Head of caudate nucleus (tissue), 42 donors: Measurements from ENCODE around the gene TMOD2.

Experiments used
- DNase-seq, 42 donors: peaks; one replicate each; pipeline versions ENCODE4 v3.0.0 to v3.0.0-alpha.2; 2020 to 2021; ENCODE audit warnings: mixed read lengths in 7 of 42
- intact Hi-C: fragments of 100-400 bp; cut with DNase I; formaldehyde crosslinking; loops from one replicate; pipeline ENCODE4 v1.15.0; 2022

The TMOD2 gene

DNA sequence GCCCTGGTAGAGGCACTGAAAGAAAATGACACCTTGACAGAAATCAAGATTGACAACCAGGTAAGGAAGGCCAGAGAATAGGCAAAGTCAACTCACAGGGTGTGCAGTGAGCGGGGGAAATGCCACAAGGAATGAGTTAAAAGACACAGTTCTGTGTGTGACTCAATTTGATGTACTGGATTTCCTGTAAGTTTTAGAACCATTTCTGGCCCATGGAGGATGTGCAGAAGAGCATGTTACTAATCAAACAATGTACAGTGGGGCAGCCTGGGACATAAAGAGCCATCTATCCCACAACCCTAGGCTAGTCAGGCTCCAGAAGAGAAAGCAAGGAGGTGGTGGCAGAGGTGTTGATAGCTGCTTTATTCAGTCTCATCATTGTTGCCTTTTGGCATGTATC, 46.9 kb downstream of the TMOD2 start:
- no peak for DNase-seq
- intact Hi-C loops = no loop called here

DNA sequence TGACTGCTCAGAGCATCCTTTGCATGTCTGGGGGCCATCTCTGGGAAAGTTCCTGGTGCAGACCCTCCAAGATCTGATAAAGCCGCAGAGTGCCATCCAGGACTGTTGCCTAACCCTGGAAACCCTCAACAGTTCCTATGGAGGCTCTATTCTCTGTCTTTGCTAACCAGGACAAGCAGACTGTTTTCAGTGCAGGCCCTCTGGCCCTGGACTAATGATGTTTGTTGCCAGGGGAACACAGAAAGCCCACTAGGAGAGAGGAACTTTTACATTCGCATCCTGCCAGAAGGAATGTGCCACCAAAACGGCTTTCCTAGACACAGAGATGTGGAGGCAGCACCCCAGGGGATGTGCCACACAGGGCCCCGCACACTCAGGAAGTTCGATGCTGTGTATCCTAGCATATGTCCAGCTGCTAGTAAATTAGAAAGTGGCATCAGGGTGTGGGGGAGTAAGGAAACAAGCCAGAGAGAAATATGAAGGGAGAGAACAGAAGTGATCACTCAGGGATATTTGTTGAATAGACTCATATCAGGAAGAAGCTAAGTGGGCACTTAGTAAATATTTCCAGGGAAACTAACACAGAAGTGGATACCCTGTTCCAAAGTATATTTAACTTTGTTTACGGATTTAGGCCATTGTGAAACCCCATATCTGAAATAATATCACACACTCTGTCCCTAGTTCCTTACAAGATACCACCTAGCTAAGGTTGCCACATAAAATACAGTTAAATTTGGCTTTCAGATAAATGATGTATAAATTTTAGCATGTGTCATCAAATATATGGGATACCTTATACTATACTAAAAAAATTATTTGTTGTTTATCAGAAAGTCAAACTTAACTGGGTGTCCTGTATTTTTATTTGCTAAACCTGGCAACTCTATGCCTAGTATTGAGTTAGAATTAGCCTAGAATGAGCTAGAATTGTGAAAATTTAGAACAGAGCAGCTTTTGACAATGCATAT, 48.2 kb downstream of the TMOD2 start:
- intact Hi-C loops = no loop called here

DNA sequence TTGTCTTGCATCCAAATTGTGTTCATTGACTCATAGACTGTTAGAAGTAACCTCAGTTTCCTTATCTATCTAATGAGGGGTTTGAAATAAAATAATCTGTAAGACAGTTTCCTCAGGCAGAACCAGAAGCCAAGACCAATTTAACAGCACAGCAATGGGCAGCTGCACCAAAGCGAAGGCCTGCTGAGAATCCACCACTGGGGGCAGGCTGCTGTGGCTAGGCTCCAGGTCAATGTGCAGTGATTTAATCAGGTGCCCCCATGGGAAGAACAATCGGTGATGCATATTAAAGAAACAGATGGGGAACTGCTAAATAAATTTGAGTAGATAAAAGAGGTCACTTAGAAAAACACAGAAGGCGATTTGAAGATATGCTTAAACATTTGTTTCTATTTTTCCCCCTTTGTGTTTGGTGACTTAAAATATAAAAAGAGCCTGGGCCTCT, 50.0 kb downstream of the TMOD2 start:
- intact Hi-C loops = no loop called here
- peak in 27 of 42 donors; percentile 16 to 71 (median 36) for DNase-seq

More for the DNA sequence above, 48.2 kb downstream of the TMOD2 start:
- DNase-seq = peak in 5 of 42 donors; percentile 6 to 26 (median 18)

DNA sequence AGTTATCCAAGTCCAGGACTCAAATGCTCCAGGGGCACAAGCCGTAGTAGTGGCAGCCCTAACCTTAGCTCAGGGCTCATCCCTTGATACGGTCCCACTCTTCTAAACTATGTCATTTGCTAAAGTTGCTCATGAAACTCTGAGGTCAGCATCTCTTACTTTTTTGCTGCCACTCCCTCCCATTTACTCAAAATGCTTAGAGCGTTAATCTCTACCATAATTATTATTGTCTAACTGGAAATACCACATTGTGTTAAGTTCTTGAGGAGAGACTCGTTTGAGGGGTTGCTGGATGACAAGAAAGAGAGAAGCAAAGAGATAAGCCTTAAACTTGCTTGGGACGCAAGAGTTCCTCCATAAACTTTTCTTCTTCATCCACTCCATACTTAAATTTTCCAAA, 51.2 kb downstream of the TMOD2 start:
- intact Hi-C loops = no loop called here
- no peak for DNase-seq

GRCh38 chr15:51803965-51804364, 52.6 kb downstream of the TMOD2 start:
- no peak for DNase-seq
- intact Hi-C loops = no loop called here

GRCh38 chr15:51806123-51806522, 54.7 kb downstream of the TMOD2 start:
- intact Hi-C loops = no loop called here

GRCh38 chr15:51809457-51809856, 58.1 kb downstream of the TMOD2 start:
- intact Hi-C loops = no loop called here
- no peak for DNase-seq

More at GRCh38 chr15:51806123-51806522, 54.7 kb downstream of the TMOD2 start:
- no peak for DNase-seq

DNA sequence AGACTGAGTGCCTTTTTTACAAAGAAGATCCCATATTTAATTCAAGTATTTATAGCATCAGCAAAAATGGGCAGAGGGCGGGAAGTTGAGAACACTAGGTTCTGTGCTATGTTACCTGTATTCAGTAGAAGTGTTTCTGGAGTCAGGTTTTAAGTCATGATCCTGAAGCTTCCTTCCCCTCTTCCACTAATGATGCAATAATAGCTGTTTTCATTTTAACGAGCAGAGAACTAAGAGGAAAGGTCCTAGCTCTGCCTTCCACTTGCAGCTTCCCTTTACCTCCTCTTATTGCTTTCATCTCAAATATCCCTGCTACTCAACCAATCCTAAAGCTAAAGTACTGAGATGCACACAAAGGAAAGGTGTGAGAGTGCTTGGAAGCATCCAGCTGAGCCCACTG, 61.2 kb downstream of the TMOD2 start:
- intact Hi-C loops = no loop called here

GRCh38 chr15:51814606-51815005, 63.2 kb downstream of the TMOD2 start:
- DNase-seq = no peak

More for the DNA sequence above, 61.2 kb downstream of the TMOD2 start:
- no peak for DNase-seq

DNA sequence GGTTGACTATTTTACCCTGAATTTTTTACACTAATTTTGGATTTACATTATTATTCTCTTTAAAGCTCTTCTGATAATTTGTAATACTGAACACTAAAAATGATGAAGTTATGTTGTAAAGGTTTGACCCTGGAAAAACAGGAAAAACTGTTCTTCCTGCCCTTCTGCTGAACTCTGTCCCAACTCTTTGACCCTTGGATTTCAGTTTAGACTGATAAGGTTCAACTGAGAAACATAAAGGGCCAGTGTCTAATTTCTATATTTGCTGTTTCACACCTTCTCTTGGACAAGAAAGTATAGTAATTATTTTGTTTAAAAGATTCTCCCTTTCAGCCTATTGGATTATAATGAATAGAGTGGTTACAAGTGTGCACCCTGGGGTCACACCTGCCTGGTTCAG, 65.2 kb downstream of the TMOD2 start:
- DNase-seq = no peak
- intact Hi-C loops = no loop called here

More at GRCh38 chr15:51814606-51815005, 63.2 kb downstream of the TMOD2 start:
- intact Hi-C loops = no loop called here

DNA sequence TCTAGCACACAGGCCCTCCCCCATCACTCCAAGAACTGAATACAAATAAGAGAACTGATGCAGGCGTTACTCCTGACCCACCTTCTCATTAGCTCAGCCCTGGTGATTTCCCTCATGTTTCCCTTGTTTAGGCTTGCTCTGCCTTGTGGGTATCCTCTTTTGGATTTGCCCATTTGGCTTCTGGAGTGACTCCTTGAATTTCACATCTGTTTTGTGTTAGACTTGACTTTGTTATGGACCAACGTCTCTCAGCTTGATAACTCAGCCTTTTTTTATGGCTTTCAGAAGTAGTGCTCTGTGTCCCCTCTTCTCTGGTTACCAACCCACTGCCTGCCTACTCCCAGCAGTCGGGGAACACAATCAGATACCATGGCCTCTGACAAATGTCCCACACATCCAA, 66.8 kb downstream of the TMOD2 start:
- no peak for DNase-seq
- intact Hi-C loops = no loop called here

GRCh38 chr15:51825698-51826097, 74.3 kb downstream of the TMOD2 start:
- DNase-seq = no peak
- intact Hi-C loops = no loop called here

DNA sequence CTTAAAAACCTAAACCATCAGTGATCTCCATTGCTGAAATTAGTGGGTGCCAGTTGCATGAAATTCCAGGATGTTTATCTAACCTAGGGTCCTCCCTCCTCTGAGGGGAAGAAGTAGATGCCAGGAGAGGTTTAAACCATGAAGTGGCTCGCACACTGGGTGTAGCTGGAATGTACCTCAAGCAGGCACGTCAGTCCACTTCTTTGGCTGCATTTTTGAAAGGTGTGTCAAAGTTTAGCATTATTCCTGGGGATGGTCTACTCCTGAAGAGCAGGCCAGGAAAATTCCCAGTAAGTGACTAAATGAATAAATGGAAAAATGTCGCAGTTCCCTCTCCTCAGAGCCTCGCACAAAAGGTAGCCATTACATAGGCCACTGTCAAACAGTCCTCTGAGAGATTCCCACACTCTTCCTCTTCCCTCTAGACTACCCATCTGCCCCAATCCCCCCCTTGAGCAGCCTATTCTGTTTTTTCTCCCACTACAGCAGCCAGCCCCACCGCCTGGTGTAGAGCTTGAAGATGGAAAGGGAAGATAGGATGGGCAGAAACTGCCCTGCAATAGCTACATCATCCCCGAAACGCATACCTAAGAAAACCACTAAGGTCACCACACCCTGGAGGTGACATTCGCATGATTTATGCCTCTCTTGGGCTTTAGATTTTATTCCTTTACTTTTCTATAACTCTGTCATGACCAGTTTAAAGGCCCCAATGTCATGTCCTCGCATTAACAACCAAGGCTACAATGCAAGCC, 77.4 kb downstream of the TMOD2 start:
- DNase-seq = no peak
- intact Hi-C loops = no loop called here

DNA sequence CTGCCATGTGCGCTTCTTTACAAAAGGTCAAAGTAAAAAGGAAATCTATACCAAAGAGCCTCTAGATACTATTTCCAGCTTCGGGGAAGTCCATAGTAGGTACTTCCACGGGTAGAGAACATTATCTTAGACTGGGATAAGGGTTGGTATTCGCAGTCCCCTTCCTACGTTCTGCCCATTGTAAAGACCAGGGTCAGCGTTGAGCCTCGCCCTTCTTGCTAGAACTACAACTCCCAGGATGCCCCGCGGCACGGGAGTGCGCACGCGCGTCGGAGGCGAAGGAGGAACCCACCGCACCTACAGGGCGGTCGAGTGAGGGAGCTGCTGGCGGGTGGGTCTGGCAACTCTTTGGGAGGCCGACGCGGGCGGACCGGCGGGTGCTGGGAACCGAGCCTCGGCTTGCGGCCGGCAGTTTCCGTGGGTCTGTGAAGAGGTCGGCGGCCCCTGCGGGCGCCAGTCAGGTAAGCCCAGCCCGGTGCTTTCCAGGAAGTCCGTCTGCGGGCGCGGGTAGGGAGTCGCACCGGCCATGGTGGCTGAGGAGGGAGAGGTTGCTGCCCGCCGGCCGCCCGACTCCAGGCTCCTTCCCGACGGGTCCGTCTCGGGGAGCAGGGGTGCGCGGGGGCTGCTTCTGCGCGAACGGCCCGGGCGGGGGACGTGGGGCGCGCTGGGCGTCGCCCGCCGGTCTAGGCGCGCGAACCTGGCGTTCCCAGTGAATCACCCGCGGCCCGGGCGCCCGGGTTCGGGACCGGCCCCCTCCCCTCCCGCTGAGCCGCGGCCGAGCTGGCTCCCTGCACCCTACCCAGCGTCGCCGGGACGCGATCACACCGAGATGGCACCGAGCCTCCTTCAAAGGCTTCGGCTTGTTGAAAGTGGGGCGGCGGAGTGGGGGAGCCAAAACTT, 78.2 kb downstream of the TMOD2 start, which contains the start of gene TMOD3:
TMOD3 (plus strand) TSS at position 278 of the 900 bp plus-strand sequence. CDS start 33,232 bp downstream, outside the sequence.
- intact Hi-C loops = no loop called here
- DNase-seq = peak; percentile 84 to 99 (median 94)

DNA sequence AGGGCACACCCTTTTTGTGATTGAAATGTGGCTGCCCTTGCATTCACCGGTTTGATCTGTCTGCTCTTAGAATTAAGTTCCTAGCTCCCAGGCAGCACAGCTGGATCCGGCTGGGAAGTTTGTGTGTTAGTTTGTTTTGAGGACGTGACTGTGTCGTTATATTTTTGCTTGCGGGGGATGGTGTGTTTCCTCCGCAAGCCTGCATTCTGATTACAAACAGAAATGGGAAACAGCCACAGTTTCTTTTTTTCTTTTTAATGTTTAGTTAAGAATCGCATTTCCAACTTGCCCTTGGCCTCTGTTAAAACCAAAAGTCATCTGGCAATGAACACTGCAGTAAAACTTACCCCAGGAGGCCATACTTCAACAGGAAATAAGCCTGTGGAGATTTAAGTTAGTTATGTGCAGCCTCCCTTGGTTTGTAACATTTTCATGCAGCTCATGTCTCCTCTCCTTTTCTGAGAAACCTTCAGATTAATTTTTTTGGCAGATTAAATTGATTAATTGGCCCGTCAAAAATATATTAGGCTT, 78.9 kb downstream of the TMOD2 start:
- intact Hi-C loops = no loop called here
- DNase-seq = peak in 3 of 42 donors; percentile 5 to 30 (median 27)

- intact Hi-C loops = no loop called here
Measured at GRCh38 chr15:51833772-51834171, 82.4 kb downstream of the TMOD2 start.

DNA sequence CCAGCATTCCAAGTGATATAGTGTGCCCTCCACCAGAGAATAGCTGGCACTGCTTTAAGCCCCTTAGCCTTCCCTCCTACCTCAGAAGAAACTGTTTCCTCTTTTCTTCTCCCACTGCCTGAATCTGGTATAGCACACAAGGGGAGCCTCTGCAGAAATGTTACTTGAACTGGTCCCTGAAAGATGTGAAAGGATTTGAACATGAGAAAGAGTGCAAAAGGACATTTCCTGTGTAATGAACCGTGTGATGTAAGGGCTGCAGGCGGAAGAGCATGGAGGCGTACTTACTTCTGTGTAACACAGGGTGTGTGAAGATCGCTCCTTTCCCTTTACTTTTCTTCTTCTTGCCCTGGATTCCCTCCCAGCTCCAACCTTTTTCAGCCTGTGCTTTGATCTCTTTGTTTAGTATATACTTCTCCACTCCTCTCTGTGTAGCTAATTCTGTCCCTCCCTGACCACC, 86.4 kb downstream of the TMOD2 start:
- intact Hi-C loops = no loop called here
- DNase-seq = peak in 2 of 42 donors; percentile 18 to 25

More at GRCh38 chr15:51833772-51834171, 82.4 kb downstream of the TMOD2 start:
- no peak for DNase-seq

GRCh38 chr15:51838270-51838669, 86.9 kb downstream of the TMOD2 start:
- intact Hi-C loops = no loop called here
- DNase-seq = no peak
